Panc1 (cell line): ENCODE data around the gene ABCB1. TPM values are rescaled to one million over a fixed set of nuclear protein-coding genes. Genes with fewer than 3 reads are reported as not detected.

Experiments used
- ATAC-seq: fragments of 200-7000 bp; cut with Tn5 transposase; 2 replicates; pipeline ENCODE4 v1.9.1; 2020; ENCODE audit warnings: mild to moderate bottlenecking, moderate library complexity
- BruUV-seq: library from RNA; stranded (reverse); fragments of 400-500 nt; replicated peaks from 2 replicates; lab custom pipeline; 2021; lab: Mats Ljungman, UMichigan
- CTCF ChIA-PET: fragments of 300-600 bp; sonication (Branson Sonifier 250); formaldehyde crosslinking; loops from one replicate; lab custom pipeline; 2022; ENCODE audit warnings: antibody characterized with exemption; lab: Charles Lee
- POLR2A ChIA-PET: fragments of 300-600 bp; sonication (Branson Sonifier 250); formaldehyde crosslinking; loops from one replicate; lab custom pipeline; 2022; ENCODE audit warnings: antibody characterized with exemption; lab: Charles Lee
- DNase-seq: peaks from one replicate; pipeline ENCODE4 v3.0.0-alpha.2; 2010; ENCODE audit warnings: low read depth, low spot score
- H3K27ac ChIP-seq: 2 replicates; pipeline ENCODE4 v1.5.1; 2011; ENCODE audit warnings: mild to moderate bottlenecking, low read length, inconsistent platforms
- H3K27me3 ChIP-seq: fragments of 200-500 bp; sonication (Bioruptor generic); 2 replicates; pipeline ENCODE4 v1.6.0; 2014; ENCODE audit warnings: low read length, inconsistent platforms; ENCODE audit not compliant: control insufficient read depth, insufficient read depth
- H3K36me3 ChIP-seq: fragments of 200-500 bp; sonication (Bioruptor generic); 2 replicates; pipeline ENCODE4 v1.5.1; 2014; ENCODE audit warnings: inconsistent platforms, mild to moderate bottlenecking, low read length, moderate library complexity; ENCODE audit not compliant: control insufficient read depth, insufficient read depth
- H3K4me1 ChIP-seq: 2 replicates; pipeline ENCODE4 v1.5.1; 2011; ENCODE audit warnings: inconsistent platforms, mild to moderate bottlenecking, low read length, moderate library complexity; ENCODE audit not compliant: control insufficient read depth, insufficient read depth
- H3K4me3 ChIP-seq, 2 experiments: 2 replicates each; pipeline ENCODE4 v1.5.1; 2011 to 2012; ENCODE audit warnings: low read depth in 2 of 2, low read length in 2 of 2, mild to moderate bottlenecking in 2 of 2, inconsistent platforms in 1 of 2, moderate library complexity in 1 of 2
- H3K9me3 ChIP-seq: fragments of 200-500 bp; sonication (Bioruptor generic); 2 replicates; pipeline ENCODE4 v1.5.1; 2014; ENCODE audit warnings: low read depth, mild to moderate bottlenecking, inconsistent platforms, low read length, moderate library complexity; ENCODE audit not compliant: control insufficient read depth, insufficient read depth
- POLR2AphosphoS5 ChIP-seq: IDR thresholded peaks from 2 replicates; pipeline ENCODE4 v1.6.1; 2012; ENCODE audit warnings: mild to moderate bottlenecking, low read depth, low read length, moderate library complexity
- SIN3A ChIP-seq: IDR thresholded peaks from 2 replicates; pipeline ENCODE4 v1.6.1; 2012; ENCODE audit warnings: low read depth, mild to moderate bottlenecking, low read length, moderate library complexity, borderline replicate concordance; ENCODE audit not compliant: insufficient read depth
- TCF7L2 ChIP-seq: IDR thresholded peaks from 2 replicates; pipeline ENCODE4 v1.6.1; 2011; ENCODE audit warnings: mild to moderate bottlenecking, low read depth, low read length, inconsistent platforms
- in situ Hi-C: cut with HindIII; loops from 2 replicates; pipeline ENCODE4 v1.10.0; 2016; ENCODE audit warnings: low sequenced_read_pairs, low pct_unique_long_range_greater_than_20kb
- intact Hi-C: fragments of 100-400 bp; cut with micrococcal nuclease; formaldehyde crosslinking; loops from one replicate; pipeline ENCODE4 v1.10.0; 2022; ENCODE audit not compliant: unreplicated experiment
- total RNA-seq: library from RNA; stranded (reverse); gene quantifications from one replicate; pipeline ENCODE4 v1.2.1, GENCODE V29; 2021; ENCODE audit not compliant: unreplicated experiment
- TF ChIP-seq, protein P1 (sequence below), 2 experiments: IDR thresholded peaks; 2 replicates each; pipeline ENCODE4 v1.6.1; 2011 to 2012; ENCODE audit warnings: low read depth in 2 of 2, control low read depth in 1 of 2, low read length in 1 of 2, mild to moderate bottlenecking in 1 of 2, moderate library complexity in 1 of 2; ENCODE audit not compliant: insufficient read depth in 1 of 2
- TF ChIP-seq, protein P2 (sequence below): fragments of 450-650 bp; IDR thresholded peaks from 2 replicates; pipeline ENCODE4 v1.5.1; 2017; ENCODE audit warnings: mild to moderate bottlenecking

ABCB1 gene
- total RNA-seq, 1 experiment from 2014 or later = 0.67 TPM

GRCh38 chr7:87543623-87544022 lies 57.1 kb downstream of the ABCB1 start:
- no peak overlapping the region for H3K27ac ChIP-seq
- H3K36me3 ChIP-seq = no peaks in the 10 kb centered on the region
- ATAC-seq (no peak), DNase-seq (no peak)
- BruUV-seq = no TSS peak
- H3K9me3 ChIP-seq = no peaks in the 10 kb centered on the region
- TF ChIP-seq, protein P1, sequence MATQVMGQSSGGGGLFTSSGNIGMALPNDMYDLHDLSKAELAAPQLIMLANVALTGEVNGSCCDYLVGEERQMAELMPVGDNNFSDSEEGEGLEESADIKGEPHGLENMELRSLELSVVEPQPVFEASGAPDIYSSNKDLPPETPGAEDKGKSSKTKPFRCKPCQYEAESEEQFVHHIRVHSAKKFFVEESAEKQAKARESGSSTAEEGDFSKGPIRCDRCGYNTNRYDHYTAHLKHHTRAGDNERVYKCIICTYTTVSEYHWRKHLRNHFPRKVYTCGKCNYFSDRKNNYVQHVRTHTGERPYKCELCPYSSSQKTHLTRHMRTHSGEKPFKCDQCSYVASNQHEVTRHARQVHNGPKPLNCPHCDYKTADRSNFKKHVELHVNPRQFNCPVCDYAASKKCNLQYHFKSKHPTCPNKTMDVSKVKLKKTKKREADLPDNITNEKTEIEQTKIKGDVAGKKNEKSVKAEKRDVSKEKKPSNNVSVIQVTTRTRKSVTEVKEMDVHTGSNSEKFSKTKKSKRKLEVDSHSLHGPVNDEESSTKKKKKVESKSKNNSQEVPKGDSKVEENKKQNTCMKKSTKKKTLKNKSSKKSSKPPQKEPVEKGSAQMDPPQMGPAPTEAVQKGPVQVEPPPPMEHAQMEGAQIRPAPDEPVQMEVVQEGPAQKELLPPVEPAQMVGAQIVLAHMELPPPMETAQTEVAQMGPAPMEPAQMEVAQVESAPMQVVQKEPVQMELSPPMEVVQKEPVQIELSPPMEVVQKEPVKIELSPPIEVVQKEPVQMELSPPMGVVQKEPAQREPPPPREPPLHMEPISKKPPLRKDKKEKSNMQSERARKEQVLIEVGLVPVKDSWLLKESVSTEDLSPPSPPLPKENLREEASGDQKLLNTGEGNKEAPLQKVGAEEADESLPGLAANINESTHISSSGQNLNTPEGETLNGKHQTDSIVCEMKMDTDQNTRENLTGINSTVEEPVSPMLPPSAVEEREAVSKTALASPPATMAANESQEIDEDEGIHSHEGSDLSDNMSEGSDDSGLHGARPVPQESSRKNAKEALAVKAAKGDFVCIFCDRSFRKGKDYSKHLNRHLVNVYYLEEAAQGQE (IDR thresholded peaks at IDR 0.05; ENCODE audit: insufficient read depth in 1 of 2, low read depth in 2 of 2, low read length in 1 of 2) = no peak
- TF ChIP-seq SIN3A (no peak), POLR2AphosphoS5 (no peak), TCF7L2 (no peak)
- TF ChIP-seq, protein P2, sequence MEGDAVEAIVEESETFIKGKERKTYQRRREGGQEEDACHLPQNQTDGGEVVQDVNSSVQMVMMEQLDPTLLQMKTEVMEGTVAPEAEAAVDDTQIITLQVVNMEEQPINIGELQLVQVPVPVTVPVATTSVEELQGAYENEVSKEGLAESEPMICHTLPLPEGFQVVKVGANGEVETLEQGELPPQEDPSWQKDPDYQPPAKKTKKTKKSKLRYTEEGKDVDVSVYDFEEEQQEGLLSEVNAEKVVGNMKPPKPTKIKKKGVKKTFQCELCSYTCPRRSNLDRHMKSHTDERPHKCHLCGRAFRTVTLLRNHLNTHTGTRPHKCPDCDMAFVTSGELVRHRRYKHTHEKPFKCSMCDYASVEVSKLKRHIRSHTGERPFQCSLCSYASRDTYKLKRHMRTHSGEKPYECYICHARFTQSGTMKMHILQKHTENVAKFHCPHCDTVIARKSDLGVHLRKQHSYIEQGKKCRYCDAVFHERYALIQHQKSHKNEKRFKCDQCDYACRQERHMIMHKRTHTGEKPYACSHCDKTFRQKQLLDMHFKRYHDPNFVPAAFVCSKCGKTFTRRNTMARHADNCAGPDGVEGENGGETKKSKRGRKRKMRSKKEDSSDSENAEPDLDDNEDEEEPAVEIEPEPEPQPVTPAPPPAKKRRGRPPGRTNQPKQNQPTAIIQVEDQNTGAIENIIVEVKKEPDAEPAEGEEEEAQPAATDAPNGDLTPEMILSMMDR = no peak
- CTCF ChIA-PET = no interaction called here
- POLR2A ChIA-PET = interaction anchor here (0.5 kb wide), 1 partner anchor 113 kb away, joined by 3 read pairs; no protein-coding TSS in a partner anchor
- H3K27me3 ChIP-seq = no peaks in the 10 kb centered on the region
- in situ Hi-C loops (no loop called here), intact Hi-C loops (no loop called here)
- no peaks in the 10 kb centered on the region for H3K4me1 ChIP-seq
- H3K4me3 ChIP-seq = no peak overlapping the region

GRCh38 chr7:87541648-87542047 lies 59.0 kb downstream of the ABCB1 start:
- CTCF ChIA-PET = no interaction called here
- in situ Hi-C loops (no loop called here), intact Hi-C loops (no loop called here)
- Histone ChIP-seq H3K27ac (no peak overlapping the region), H3K36me3 (no peaks in the 10 kb centered on the region), H3K9me3 (no peaks in the 10 kb centered on the region), H3K4me1 (no peaks in the 10 kb centered on the region), H3K4me3 (no peak overlapping the region), H3K27me3 (no peaks in the 10 kb centered on the region)
- POLR2A ChIA-PET = no interaction called here
- BruUV-seq = no TSS peak
- no peak for ATAC-seq
- TF ChIP-seq POLR2AphosphoS5 (no peak), SIN3A (no peak), TCF7L2 (no peak)
- TF ChIP-seq, protein P2 = no peak
- TF ChIP-seq, protein P1 (IDR thresholded peaks at IDR 0.05; ENCODE audit: insufficient read depth in 1 of 2, low read depth in 2 of 2, low read length in 1 of 2) = no peak
- DNase-seq = no peak
